ENCODE measurements around the gene FOLR2.

The FOLR2 gene

DNA sequence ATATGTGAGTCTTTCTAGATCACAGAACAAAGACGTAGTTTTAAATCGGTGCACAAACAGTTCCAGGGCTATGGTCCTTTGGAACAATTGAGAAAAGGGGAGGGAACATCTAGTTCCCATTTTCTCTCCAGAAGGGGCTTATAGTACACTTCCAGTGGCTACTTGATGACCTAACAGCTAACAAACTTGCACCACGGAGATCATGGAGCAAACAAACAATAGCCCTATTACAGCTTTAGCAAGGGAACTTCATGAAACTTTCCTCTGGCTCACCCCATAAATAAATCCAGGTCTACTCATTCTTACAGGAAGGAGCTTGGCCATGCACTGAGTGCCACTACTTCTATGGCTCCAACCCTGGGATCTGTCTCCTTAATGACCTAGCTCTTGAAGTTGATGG lies 8.3 kb upstream of the FOLR2 start:
- no peak for DNase-seq

GRCh38 chr11:72209101-72209500 lies 7.5 kb upstream of the FOLR2 start:
- no peak for DNase-seq

DNA sequence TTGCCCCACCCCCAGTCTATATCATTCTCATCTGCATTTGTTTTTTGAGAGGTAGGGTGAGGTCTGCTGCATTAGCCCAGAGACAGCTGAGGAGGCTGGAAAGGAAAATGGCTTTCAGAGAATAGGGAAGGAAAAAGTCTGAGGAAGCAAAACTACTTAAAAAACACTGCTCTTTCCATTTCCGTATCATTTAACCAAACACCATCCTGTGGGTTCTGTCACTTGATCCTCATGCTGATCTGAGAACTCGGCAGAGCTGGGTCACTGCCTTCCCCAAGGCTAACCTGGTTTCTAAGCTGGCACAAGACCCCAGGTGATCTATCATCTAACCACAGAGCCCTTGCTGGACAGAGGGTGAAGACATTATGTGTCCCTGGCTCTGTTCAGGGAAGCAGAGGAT lies 1.2 kb downstream of the FOLR2 start:
- no peak for DNase-seq

- no peak for DNase-seq
These were observed 1.7 kb downstream of the FOLR2 start for GRCh38 chr11:72218251-72218745.

DNA sequence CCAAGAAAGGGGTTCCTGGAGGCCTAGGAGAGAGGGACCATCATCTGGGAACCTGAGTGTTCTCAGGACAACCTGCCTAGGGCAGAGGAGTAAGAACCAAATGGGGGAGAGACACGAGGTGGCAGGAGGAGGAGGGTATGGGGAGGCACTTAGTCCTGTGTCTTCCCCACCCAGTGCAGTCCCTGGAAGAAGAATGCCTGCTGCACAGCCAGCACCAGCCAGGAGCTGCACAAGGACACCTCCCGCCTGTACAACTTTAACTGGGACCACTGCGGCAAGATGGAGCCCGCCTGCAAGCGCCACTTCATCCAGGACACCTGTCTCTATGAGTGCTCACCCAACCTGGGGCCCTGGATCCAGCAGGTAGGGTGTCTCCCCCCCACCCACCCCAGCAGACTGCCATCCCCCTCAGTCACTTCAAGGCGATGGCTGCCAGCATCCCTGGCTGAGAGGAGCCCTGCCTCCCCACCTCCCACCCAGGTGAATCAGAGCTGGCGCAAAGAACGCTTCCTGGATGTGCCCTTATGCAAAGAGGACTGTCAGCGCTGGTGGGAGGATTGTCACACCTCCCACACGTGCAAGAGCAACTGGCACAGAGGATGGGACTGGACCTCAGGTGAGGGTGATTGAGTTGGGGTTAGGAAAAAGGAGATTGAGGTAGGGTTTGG lies 4.2 kb downstream of the FOLR2 start:
- no peak for DNase-seq

- no peak for DNase-seq
These were observed 4.9 kb downstream of the FOLR2 start for GRCh38 chr11:72221386-72222075.

DNA sequence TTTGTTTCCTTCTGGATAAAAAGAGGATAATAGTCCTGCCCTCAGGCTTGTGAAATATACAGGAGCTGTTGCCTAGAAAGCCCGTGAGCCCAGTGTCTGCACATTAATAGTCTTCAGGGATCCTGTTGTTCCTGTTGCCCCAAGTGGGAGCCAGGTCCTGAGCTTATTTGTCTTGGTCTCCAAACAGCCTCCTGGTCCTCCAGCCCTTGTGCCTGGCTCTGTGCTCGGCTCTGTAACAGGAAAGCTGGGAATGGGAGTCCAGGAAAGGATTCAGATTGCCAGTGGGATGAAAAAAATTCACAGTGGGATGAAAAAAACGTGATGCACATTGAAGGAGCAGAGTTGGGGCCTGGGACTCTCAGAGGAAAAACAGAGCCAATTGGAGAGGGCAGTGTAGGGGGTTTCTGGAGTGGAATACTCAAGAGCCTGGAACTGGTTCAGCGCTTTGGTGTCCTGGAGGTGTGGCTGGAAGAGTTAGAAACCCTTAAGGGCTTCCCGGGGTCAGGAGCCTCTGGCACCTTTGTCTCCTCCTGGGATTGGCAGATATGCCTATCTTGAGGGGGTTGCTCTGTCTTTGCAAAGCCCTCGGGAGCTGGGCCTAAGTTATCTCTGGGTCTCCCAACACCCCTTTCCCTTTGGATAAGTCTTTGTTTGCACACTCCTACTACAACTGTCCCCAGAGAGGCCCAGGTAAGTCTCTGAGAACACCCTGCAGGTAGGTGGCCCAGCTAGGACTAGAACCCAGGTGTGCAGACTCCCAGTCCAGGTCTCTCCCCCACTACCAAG lies 5.7 kb downstream of the FOLR2 start:
- no peak for DNase-seq

- peak; percentile 77 to 80 for DNase-seq
These were observed 6.5 kb downstream of the FOLR2 start for GRCh38 chr11:72222907-72223614.

DNA sequence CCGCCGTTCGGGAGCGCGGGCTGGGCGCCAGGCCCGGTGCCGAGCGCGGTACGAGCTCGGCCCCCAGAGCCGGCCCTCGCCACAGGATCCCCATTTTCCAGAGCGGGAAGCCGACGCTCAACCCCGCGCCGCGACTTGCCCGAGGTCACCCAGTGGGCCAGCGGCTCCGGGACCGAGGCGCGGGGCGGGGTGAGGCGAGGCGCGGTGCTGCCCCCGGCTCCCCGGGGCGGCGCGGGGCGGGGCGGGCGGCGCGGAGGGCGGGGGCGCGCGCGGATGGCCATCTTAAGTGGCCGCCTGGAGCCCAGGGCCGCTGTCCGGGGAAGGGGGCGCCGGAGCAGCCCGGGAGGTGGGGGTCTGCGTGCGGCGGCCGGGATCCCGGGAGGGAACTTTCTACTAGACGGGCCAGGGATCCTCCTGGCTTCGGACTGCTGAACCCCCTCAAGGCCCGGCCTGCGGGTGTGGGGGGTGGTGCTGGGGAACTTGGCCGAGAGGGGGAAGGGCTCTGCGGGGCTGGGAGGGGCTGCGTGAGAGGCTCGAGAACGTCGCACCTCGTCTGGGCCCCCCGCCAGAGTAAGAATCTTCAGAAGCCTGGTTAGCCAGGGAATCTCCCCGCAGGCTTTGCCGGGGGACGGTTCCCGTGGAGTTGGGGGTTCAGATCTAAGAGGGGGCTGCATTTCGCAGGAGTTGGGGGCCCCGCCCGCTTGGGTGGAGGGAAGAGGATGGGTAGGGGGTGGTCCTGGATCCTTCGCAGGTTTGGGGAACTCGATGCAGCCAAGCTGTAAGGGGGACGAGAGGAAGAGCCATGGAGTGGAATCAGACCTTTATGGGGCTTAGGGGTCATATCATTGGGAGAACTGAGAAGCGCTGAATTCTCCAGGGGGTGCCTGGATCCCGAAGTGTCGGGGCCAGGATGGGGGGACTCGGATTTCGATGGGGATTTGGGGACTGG lies 7.3 kb downstream of the FOLR2 start:
- peak; percentile 45 to 47 for DNase-seq

- DNase-seq, result no peak
These were observed 8.2 kb downstream of the FOLR2 start, which contains the start of gene INPPL1 for GRCh38 chr11:72224564-72225410. Gene INPPL1 (plus strand): TSS chr11:72224767. CDS start chr11:72224985, 218 bp downstream.

DNA sequence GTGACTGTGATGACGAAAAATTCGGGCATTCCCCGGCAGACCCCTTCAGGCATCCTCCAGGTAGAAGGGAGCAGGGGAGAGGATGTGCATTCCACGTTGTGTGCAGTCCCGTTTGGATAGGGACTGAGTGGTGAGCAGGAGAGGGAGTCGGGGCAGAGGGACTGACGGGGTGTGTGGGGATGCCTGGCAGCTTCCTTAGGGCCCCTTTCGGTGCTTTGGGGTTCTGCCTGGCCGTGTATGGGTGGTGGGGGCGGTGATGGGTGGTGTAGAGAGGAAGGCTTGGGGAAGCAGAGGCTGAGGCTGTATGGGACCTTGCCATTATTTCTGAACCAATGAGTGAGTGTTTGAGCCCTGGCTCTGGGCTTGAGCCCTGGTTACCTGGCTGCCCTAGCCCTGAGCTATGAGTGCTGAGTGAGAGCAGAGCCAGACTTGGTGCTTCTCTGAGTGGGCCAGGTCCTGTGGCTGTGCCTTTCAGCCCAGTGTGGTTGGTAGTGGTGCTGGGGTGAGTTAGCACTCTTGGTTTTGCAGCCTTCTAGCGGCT lies 8.9 kb downstream of the FOLR2 start:
- DNase-seq, result no peak

GRCh38 chr11:72226701-72227100 lies 10.1 kb downstream of the FOLR2 start:
- no peak for DNase-seq

DNA sequence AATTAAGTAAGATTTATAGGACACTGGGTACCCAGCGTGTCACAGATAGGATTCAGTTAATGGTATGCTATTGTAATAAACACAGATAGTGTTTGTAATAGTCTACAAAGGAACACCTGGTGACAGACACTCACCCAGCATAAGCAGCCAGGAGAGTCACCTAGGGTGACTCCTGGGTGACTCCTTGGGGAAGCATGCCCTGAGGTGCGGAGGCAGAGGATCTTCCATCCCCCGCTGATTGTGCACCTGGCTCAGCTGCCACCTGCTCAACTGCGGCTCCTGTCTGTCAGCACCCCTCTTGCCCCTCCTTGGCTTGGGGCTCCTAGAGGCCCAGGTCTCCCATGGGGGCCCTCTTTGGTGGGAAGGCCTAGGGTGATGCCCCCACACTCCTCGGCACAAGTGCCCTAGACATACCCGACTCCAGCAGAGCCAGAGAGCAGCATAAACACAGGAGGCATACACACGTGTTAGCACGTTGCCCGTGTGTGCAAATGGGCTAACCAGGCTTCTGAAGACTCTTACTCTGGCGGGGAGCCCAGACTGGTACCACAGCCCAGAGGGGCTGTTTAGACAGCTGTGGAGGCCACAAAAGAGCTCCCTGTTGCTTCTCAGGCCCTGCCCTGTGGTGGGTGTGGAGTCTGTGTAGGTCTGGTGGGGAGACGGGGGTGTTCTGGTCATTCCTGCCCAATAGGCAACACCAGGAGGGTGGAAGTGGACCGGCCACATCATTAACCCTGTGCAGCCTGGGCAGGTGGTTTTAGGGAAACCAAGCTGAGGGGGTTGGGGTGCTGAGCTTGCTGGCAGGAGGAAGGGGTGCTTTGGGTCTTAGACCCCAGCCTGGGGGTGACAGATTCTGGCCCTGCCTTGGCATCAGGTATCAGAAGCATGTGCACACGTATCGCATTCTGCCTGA lies 11.0 kb downstream of the FOLR2 start:
- no peak for DNase-seq

GRCh38 chr11:72228229-72228843 lies 11.7 kb downstream of the FOLR2 start:
- DNase-seq, result no peak

- no peak for DNase-seq
These were observed 12.2 kb downstream of the FOLR2 start for GRCh38 chr11:72228844-72229231.

DNA sequence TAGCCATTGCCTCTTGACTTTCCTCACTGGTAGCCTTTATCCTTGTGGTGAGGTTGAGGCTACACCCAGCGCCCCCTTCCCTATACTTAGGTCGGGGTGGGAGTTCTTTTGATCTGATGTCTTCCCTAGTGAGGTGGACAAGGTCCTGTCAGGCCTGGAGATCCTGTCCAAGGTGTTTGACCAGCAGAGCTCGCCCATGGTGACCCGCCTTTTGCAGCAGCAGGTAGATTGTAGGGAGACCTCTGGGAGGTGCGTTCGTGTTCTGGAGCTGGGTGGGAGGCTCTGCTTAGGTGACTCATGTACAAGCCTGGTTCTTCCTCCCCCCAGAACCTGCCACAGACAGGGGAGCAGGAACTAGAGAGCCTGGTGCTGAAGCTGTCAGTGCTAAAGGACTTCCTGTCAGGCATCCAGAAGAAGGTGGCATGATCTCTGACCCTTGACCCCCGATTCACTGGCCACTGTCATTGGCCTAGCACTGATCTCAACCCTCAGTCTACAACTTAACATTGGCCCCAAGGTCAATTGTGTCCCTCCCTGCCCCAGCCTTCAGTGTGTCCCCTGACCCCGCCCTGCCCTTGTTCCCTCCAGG lies 12.8 kb downstream of the FOLR2 start:
- DNase-seq, result no peak

DNA sequence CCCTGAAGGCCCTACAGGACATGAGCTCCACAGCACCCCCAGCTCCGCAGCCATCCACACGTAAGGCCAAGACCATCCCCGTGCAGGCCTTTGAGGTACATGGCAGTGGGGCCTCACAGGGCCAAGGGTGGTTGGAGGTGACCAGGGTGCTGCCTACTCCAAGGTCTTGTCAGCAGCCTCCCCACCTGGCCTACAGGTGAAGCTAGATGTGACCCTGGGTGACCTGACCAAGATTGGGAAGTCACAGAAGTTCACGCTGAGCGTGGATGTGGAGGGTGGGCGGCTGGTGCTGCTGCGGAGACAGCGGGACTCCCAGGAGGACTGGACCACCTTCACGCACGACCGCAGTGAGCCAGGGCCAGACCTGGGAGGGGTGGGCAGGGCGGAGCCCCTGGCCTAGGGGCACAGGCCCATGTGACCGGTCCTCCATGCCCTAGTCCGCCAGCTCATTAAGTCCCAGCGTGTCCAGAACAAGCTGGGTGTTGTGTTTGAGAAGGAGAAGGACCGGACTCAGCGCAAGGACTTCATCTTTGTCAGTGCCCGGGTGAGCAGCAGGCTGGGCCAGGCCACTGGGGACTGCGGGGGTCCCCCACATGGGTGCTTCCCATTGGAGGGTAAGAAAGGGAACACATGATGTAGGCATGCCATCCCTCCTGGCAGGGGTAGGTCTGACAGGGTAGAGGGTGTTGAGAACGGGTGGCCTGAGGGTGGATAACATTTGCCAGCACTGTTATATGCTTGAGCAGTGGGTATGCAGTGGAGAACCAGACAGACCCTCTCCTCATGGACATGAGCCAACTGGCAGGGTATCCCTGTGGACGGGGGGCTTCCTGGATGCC lies 13.6 kb downstream of the FOLR2 start:
- DNase-seq, result no peak
